ENCODE data around the gene KLHL7.
A peak's percentile ranks its signal among the peaks of the same experiment; 100 is the strongest.

KLHL7 gene, protein sequence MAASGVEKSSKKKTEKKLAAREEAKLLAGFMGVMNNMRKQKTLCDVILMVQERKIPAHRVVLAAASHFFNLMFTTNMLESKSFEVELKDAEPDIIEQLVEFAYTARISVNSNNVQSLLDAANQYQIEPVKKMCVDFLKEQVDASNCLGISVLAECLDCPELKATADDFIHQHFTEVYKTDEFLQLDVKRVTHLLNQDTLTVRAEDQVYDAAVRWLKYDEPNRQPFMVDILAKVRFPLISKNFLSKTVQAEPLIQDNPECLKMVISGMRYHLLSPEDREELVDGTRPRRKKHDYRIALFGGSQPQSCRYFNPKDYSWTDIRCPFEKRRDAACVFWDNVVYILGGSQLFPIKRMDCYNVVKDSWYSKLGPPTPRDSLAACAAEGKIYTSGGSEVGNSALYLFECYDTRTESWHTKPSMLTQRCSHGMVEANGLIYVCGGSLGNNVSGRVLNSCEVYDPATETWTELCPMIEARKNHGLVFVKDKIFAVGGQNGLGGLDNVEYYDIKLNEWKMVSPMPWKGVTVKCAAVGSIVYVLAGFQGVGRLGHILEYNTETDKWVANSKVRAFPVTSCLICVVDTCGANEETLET

DNA sequence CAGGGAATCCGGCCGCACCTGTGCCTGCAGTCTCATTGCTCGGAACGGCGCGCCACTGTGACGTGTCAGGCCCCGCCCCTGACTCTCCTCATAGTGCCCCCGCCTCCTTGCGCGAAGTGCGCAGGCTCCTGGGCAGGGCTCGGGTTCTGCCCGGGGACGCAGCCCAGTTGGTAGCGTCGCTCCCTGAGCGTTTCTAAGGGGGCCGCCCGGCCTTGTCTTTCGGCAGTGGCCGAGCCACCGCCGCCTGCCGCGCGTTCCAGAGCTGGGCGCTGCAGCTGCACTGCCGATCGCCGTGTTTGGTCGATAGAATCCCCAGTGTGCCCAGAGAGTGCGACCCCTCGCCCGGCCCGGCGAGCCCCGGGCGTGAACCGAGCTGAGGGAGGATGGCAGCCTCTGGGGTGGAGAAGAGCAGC is at the start of gene KLHL7:
Gene KLHL7 (plus strand): TSS at position 142 of the 413 bp plus-strand sequence. CDS start 242 bp downstream, at position 384.
- peak; percentile 95 for DNase-seq

DNA sequence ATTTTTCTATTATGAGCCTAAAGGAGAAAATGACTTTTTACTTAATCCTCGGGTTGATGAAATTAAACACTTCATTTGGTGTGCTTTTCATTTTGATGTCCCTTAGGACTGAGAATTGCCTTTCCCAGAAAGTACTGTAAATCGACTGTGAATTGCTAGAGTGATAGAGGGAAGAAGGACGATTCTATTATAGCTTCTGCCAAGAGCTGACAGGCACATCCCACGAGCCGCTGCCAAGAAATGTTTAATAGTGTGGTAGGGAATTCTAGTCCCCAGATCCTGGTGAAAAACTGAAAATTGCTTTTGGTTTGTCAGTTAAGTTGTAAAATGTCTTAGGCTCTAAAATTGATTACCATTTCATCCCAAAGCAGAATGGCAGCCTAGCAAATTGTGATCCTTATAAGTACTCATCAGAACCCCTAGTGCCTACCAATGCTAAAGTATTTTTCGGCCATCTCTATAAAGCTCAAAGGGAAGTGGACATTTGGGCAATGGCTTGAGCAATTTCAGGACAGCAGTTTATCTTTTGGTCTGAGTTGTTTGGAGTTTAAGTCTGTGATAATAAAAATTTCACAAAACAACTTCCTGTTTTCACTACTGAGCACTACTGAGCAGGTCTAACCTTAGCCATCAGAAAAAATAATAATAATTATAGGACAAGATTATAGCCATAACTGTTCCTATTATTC is 47.0 kb upstream of the KLHL7 start:
- no peak for DNase-seq

DNA sequence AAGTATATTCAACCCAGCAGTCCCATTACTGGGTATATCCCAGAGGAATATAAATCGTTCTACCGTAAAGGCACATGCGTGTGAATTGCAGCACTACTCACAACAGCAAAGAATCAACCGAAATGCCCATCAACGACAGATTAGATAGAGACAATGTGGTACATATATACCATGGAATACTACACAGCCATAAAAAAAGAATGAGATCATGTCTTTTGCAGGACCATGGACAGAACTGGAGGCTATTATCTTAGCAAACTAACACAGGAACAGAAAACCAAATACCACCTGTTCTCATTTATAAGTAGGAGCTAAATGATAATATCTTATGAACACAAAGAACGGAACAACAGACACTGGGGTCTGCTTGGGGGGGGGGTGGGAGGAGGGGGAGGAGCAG is 44.3 kb upstream of the KLHL7 start:
- DNase-seq: no peak

DNA sequence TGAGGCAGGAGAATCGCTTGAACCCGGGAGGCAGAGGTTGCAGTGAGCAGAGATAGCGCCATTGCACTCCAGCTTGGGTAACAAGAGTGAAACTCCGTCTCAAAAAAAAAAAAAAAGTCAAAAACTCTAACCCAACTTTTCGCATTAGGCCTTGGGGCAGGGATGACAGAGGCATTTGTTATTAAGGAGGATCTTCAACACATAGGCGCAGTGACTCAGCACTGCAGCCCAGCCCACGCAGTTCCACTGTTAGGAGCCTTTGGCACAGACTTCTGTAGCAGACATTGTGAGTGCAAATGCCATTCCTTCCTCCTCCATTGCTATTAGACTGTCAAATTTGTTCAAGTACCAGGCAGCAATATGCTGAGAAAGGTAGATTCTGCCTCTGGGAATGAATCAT is 43.1 kb upstream of the KLHL7 start:
- DNase-seq: no peak

DNA sequence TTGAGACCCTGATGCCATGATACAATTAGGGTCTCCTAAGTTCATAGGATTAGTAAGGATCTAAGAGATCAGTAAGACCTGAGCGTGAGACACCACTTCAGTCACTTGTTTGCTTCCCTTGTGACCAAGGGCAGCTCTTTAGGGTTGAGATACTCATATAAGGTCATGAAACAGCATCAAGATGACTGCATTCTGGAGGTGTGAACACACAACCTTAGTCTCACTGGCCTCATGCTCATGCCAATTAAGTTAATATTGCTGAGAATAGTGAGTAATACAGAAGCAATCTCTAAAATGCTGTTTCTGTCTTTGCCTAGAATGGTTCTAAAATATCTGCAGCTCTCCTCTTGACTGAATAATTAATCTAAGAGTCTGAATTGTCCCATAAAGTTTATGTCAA is 39.6 kb upstream of the KLHL7 start:
- no peak for DNase-seq

DNA sequence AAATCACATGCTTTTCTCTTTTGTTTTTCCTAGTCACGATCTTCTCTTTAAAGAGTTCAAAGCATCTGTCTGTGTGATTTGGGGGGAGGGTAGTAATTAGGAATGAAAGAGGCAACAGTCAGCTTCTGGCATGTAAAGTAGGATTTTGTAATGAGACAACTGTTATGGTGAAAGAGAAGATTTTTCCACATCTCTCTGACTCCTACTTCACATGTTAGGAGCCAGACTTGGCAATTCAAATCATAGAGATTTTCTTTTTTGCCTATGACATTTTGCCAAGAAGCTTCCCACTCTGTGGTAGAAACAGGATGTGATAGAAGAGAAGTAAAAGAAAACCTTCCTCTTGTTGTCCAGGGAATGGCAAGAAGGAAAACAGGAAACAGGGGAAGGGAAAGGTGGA is 38.3 kb upstream of the KLHL7 start:
- DNase-seq: no peak

DNA sequence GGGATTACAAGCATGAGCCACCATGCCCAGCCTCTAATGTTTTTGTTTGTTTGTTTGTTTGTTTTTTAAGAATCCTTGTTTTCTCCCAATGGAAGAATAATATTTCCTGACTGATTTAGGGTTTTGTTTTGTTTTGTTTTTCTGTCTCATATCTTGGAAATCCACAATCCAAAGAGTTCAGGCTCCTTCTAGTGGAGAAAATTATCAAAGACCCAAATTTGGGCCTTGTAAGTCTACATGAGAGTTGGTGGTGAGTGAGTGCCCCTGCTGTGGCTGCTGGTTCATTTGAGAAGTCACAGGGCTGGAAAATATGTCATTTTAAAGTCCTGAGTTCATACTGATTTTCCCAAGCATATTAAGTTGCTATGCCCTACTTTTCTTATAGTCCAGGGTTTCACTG is 33.5 kb upstream of the KLHL7 start:
- DNase-seq: no peak

DNA sequence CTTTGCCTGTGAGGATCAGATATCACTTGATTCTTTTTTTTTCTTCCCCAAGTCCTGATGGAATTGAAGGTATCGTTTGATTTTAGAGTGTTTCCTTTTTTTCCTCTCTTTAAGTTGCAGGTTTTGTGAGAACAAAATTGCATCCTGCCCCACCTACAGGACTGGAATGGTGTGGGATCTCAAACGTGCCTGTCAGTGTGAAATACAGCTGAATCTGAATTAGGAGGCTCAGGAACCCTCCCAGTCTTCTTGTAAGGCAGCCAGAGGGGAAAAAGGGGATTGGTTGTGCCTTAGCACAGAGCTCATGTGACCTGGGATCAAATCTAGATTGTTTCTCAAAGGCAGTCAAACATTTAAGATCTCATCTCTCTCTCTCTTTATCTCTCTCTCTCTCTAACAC is 32.7 kb upstream of the KLHL7 start:
- no peak for DNase-seq

DNA sequence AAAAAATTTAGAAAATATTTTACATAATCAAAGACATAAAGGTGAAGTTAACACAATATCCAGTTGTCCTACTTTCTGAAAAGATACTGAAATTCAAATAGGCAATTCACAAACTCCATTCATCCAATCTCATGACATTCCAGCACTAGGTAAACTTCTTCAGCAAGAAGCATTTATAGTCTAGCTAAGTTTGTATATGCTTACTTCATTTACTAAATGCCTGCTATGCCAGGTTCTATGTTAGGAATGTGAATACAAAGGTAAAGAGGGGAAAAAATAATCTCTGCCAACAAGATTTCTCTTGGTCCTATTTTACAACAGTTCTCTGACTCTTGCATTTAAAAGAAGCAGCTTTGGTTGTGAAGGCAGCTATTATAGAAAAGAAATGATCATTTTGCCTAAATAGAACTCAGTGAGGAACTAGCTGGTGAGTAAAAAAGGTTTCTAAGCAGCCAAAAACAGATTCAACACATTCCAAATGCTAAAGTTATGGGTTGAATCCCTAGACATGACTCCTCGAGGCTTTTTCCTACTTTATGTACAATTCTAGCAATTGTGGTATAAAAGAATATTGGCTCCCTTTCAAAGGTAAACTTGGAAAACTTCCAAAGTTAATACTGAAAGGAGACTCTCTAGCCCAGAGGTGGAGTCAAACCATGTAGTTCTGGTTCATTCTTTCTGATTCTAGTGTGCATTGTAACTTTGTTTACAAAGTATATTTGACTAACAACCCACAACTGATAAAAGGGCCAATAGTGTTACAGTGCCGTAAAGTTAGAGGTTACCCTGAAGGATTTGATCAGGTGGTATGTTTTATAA is 30.9 kb upstream of the KLHL7 start:
- peak; percentile 89 for DNase-seq

DNA sequence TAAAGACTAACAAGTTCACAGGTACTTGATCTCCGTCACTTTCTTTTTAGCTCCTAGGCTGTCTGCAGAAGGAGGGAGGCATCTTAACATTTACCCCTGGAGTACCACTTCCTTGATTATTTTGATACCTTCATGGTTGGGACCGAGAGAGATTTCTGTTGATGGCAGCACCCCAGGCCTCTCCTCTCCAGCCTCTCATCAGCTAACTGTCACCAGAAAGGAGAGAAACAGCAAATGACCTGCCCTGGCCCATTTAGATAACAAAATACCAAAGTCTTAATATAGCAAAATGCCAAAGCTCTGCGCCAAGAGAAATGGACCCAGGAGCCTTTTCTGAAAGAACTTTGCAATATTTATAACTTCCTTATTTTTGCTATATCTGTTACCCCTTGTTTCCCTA is 30.0 kb upstream of the KLHL7 start:
- no peak for DNase-seq

DNA sequence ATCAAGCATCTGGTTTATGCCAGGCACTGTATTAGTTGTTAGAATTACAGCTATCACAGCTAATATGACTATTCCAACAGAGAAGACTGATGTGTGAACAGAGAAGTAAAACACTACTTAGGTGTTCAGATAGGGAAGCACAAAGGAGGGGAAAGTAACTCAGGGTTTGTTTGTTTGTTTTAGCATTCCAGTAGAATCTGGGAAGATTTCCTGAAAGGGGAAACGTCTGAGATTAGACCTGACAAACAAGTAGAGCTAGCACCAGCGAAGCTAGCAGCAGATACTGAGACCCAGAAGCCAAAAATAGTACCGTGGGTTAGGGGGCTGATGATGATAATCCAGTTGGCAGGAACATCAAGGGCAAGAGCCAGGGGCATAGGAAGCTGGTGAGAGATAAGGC is 28.8 kb upstream of the KLHL7 start:
- no peak for DNase-seq

DNA sequence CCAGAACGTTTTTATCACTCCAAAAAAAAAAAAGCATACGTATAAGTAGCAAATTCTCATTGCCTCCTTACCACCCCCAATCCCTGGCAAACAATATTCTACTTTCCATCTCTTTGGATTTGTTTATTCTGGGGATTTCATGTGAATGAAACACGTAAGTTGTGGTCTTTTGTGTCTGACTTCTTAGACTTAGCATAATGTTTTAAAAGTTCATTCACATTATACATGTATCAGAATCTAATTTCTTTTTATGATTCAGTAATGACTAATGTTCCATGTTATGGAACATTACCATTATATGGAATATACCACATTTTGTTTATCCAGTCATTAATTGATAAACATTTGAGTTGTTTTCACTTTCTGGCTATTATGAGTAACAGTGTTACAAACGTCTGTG is 12.5 kb upstream of the KLHL7 start:
- no peak for DNase-seq

DNA sequence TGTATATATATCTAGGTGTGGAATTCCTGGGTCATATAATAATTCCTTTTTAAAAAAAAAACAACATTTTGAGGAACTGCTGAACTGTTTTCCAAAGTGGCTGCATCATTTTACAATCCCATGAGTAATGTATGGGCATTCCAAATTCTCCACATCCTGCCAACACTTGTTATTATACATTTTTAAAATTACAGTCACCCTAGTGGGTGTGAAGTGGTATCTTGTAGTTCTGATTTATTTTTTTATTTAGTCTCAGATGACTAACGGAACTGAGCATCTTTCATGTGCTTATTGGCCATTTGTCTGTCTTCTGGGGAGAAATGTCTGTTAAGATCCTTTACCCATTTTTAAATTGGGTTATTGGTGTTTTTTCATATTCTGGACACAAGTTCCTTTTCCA is 12.0 kb upstream of the KLHL7 start:
- no peak for DNase-seq

DNA sequence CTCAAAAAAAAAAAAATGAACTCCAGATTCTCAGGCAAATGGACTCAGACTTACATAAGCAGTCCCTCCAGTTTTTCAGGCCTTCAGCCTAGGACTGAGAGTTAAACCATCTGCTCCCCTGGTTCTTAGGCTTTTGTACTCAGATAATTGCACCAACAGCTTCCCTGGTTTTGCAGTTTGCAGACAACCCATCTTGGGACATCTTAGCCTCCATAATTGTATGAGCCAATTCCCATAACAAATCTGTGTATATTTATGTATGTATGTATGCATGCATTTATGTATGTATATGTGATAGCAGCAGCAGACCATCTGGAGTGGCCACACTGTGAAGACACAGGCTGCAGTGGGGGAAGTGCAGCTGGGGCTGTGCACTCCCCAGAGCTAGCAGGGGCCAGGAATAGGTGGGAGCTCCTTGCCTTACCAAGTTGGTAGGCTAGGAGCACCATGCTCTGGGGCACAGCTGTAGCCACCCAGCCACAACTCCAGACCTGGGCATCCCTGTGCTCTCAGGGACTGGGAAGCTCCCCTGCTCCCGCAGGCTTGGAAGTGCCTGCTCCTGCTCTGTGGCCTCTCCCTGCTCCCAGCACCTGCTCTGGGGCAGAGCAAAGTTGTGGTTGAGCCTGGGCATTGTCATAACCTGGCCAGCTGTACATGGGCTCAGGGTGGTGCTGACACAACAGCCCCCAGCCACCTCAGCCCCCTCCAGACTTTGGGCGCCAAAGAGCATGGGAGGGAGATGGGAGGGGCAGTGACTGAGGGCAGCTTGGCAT is 8.9 kb upstream of the KLHL7 start:
- no peak for DNase-seq

DNA sequence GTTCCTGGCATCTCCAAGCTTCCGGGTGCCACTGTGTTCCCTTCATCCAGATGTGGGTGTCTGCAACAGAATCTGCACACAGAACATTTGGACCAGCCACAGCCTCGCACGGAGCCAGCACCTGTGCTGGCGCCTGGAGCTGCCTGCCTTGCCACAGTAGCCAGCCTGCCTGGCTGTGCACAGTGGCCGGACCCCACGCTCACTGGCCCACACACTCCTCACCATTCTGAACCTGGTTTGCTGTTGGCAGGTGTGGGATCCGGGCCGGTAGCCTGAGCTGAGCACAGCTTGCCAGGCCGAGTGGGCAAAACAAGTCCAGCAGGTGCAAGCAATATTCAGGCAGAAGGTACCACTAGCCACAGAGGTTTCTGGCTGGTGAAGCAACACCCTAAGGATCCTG is 7.6 kb upstream of the KLHL7 start:
- DNase-seq: no peak

DNA sequence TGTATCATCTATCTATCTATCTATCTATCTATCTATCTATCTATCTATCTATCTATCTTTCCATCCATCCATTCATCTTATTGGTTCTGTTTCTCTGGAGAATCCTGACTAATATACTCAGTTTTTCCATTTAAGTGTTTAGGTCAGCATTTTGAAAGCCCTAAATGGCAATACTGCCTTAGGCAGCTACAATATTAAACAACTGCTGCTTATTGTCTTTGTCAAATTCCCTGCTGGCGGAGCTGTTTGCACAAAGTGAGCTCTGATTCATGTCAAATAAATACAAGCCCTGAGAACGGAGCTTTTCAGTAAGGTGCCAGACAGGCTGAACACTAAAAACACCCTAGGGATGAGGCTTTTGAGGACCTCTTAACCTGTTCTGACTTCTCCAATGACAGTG is 7.1 kb upstream of the KLHL7 start:
- DNase-seq: no peak

DNA sequence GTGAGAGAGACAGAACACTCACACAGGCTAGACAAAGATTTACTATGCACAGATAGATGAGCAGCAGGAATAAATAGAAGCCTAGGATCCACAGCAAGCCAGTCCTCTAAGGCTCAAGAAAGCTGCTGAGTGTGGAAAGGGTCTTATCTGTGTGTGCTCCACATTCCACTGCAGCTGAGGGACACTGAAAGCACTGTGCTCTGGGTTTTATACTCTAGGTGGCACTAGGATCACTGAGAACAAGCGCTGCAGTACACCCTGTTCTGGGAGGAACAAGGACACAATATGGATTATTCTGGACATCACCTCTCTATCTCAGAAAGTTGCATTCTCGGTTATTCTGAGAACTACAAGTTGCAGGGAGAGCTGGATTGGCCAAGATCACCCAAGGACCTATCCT is 4.9 kb upstream of the KLHL7 start:
- no peak for DNase-seq

DNA sequence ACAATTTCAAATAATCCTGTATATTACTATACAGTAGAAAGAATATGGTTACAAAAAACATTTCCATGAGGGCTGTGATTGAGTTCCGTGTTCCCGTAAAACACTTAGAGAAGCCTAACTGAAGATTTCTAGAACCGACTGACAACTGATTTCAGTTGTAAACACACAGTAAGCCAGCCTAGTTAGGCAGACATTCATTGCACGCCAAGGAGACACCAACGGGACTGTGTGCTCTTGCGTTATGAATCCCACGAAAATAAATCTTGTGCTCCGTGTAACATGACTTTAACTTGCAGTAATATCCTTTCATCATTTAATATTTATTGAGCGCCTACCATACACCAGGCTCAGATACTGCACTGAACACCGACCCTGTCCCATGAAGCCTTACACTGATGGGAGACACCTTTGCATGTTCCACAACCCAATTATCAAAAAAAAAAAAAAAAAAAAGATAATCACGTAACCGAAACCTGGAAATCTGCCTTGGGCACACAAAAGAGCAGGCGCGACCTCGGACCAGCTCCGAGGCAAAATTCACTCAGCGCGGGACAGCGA is 420 bp upstream of the KLHL7 start:
- no peak for DNase-seq

DNA sequence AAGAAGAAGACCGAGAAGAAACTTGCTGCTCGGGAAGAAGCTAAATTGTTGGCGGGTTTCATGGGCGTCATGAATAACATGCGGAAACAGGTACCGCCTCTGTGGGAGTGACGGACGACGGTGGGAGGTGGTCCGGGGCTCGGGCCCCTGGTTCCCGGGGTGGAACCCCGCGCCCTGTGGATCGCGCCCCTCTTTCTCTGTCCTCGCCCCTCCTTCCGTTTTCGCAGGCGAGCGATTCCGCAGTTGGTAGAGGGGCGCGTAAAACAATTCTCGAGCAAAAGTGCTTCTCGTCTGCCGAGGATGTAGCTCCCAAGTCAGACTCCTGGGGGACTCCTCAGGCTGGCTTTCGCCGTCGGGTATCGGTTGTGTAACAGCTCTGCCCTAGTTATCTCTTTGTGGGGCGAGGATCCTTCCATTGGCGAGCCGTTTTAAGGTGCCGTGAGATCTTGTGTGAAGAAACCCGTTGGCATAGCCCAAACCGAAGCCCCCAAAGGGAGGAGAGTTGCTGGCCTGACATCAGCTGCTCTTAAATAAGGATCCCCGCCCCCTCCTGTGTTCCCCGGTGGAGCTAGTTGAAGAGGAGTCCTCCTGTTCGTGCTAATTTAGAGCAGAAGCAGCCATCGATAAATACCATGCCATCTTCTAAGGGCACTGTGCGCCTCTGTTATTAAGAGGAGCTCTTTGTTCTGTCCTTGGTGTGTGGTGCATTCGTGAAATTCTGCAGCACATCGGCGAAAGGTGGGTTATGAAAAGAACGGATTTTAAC is 655 bp downstream of the KLHL7 start:
- peak; percentile 52 for DNase-seq

DNA sequence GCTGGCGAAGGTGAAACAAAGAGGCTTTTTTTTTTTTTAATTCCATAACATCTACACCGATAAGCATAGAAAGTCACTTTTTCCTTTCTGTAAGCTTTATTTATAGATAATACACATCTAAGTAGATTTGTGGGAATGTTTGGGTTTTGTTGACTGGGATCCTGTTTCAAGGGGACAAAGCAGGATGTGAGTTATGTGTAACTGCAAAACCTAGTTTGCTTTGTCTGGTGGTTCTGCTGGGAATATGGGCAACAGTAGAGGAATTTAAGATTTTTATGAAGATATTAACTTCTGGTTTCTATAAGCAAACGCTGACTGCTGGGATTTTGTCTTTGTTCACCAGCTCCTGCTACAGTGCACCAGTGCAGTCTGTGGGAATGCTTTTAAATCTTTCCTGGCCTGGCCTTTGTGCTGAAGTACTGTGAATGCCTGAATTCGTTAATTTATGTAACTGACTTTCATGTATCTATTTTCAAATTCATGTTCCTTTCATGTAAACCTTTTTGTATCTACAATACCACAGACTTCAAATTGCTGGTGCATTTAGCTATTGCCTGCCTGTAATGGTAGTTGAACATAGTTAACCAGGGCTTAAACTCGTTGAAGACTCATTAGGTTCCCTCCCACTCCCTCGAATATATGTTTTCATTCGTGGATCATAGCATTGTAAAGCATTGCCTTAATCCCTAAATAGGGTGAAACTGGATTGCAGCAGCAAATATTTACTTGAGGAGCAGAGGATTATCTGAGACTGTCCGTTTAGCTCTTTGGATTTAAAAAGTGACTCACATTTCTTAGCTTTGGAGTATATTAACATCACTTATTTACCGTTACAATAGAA is 1.5 kb downstream of the KLHL7 start:
- no peak for DNase-seq

Data from DMS153 (cell line).